Chondrocyte (in vitro differentiated cells): ENCODE data around the gene QKI. TPM values are rescaled to one million over a fixed set of nuclear protein-coding genes. Genes with fewer than 3 reads are reported as not detected.
"Not testable (repeated sequence)": the region's sequence is repeated elsewhere in the genome, so short reads cannot be mapped to it uniquely, and the experiment has no call there.

Experiments
- DNase-seq: peaks from one replicate; pipeline ENCODE4 v3.0.0; 2021; ENCODE audit warnings: mixed read lengths, low spot score
- H3K27ac Mint-ChIP-seq: one replicate; pipeline ENCODE4 v1.8.0; 2021; ENCODE audit warnings: mild to moderate bottlenecking, moderate library complexity, mixed read lengths; ENCODE audit not compliant: unreplicated experiment
- H3K27me3 Mint-ChIP-seq: 2 replicates; pipeline ENCODE4 v1.8.0; 2021; ENCODE audit warnings: low read depth, mixed read lengths
- H3K36me3 Mint-ChIP-seq: 2 replicates; pipeline ENCODE4 v1.8.0; 2021; ENCODE audit warnings: low read depth, mixed read lengths
- H3K4me1 Mint-ChIP-seq: 2 replicates; pipeline ENCODE4 v1.8.0; 2021; ENCODE audit warnings: low read depth, mild to moderate bottlenecking, mixed read lengths
- H3K4me3 Mint-ChIP-seq: one replicate; pipeline ENCODE4 v1.8.0; 2021; ENCODE audit warnings: mild to moderate bottlenecking, moderate library complexity, mixed read lengths; ENCODE audit not compliant: unreplicated experiment
- H3K9me3 Mint-ChIP-seq: 2 replicates; pipeline ENCODE4 v1.8.0; 2021; ENCODE audit warnings: low read depth, mixed read lengths
- total RNA-seq: library from RNA; stranded (reverse); gene quantifications from 3 replicates; pipeline ENCODE4 v1.2.1, GENCODE V29; 2021
- TF ChIP-seq, protein P1 (sequence below): fragments of 200-600 bp; sonication (generic); IDR thresholded peaks from 2 replicates; pipeline ENCODE4 v1.5.0; 2021; ENCODE audit warnings: antibody characterized with exemption, mild to moderate bottlenecking, moderate library complexity

The QKI gene
- total RNA-seq, 1 donor from 2014 or later = 189 TPM

GRCh38 chr6:163468738-163469137 lies 54.2 kb downstream of the QKI start:
- Mint-ChIP-seq H3K4me1 (peaks cover 58% of the 10 kb centered on the region), H3K36me3 (peaks cover 36% of the 10 kb centered on the region), H3K27ac (no peak overlapping the region), H3K4me3 (no peak overlapping the region), H3K27me3 (no peaks in the 10 kb centered on the region), H3K9me3 (peaks cover 25% of the 10 kb centered on the region)
- TF ChIP-seq, protein P1, sequence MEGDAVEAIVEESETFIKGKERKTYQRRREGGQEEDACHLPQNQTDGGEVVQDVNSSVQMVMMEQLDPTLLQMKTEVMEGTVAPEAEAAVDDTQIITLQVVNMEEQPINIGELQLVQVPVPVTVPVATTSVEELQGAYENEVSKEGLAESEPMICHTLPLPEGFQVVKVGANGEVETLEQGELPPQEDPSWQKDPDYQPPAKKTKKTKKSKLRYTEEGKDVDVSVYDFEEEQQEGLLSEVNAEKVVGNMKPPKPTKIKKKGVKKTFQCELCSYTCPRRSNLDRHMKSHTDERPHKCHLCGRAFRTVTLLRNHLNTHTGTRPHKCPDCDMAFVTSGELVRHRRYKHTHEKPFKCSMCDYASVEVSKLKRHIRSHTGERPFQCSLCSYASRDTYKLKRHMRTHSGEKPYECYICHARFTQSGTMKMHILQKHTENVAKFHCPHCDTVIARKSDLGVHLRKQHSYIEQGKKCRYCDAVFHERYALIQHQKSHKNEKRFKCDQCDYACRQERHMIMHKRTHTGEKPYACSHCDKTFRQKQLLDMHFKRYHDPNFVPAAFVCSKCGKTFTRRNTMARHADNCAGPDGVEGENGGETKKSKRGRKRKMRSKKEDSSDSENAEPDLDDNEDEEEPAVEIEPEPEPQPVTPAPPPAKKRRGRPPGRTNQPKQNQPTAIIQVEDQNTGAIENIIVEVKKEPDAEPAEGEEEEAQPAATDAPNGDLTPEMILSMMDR = no peak
- DNase-seq = no peak

GRCh38 chr6:163469459-163469985 lies 55.0 kb downstream of the QKI start:
- H3K36me3 Mint-ChIP-seq = peaks cover 32% of the 10 kb centered on the region
- peak overlapping the region; percentile 15 for H3K27ac Mint-ChIP-seq
- peaks cover 58% of the 10 kb centered on the region for H3K4me1 Mint-ChIP-seq
- TF ChIP-seq, protein P1 = no peak
- DNase-seq = no peak
- H3K9me3 Mint-ChIP-seq = peaks cover 25% of the 10 kb centered on the region
- no peaks in the 10 kb centered on the region for H3K27me3 Mint-ChIP-seq
- H3K4me3 Mint-ChIP-seq = no peak overlapping the region

- H3K27me3 Mint-ChIP-seq = no peaks in the 10 kb centered on the region
- H3K4me1 Mint-ChIP-seq = peaks cover 60% of the 10 kb centered on the region
- DNase-seq = no peak
- H3K4me3 Mint-ChIP-seq = no peak overlapping the region
- H3K9me3 Mint-ChIP-seq = peaks cover 25% of the 10 kb centered on the region
- peaks cover 30% of the 10 kb centered on the region for H3K36me3 Mint-ChIP-seq
- TF ChIP-seq, protein P1 = no peak
- no peak overlapping the region for H3K27ac Mint-ChIP-seq
Measured at GRCh38 chr6:163470611-163471010, 56.1 kb downstream of the QKI start.

- Mint-ChIP-seq H3K36me3 (peaks cover 23% of the 10 kb centered on the region), H3K4me1 (peaks cover 51% of the 10 kb centered on the region), H3K4me3 (no peak overlapping the region), H3K9me3 (peaks cover 25% of the 10 kb centered on the region), H3K27me3 (no peaks in the 10 kb centered on the region), H3K27ac (no peak overlapping the region)
- DNase-seq = no peak
- TF ChIP-seq, protein P1 = no peak
Measured at GRCh38 chr6:163474581-163474980, 60.1 kb downstream of the QKI start.

DNA sequence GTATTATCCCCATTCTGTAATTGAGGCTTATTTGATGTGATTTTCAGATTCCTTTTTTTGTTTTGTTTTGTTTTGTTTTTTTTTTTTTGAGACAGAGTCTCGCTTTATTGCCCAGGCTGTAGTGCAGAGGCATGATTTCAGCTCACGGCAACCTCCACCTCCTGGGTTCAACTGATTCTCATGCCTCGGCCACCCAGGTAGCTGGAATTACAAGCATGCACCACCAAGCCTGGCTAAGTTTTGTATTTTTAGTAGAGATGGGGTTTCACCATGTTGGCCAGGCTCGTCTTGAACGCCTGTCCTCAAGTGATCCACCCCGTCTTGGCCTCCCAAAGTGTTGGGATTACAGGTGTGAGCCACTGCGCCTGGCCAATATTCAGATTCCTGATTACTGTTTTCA lies 62.4 kb downstream of the QKI start:
- Mint-ChIP-seq H3K27ac (peak overlapping the region; percentile 80), H3K4me1 (peaks cover 40% of the 10 kb centered on the region)
- not testable (repeated sequence) for H3K9me3 Mint-ChIP-seq, H3K27me3 Mint-ChIP-seq, H3K4me3 Mint-ChIP-seq, DNase-seq, H3K36me3 Mint-ChIP-seq

GRCh38 chr6:163483107-163483506 lies 68.6 kb downstream of the QKI start:
- no peak overlapping the region for H3K27ac Mint-ChIP-seq
- no peak for DNase-seq
- H3K27me3 Mint-ChIP-seq = no peaks in the 10 kb centered on the region
- no peaks in the 10 kb centered on the region for H3K9me3 Mint-ChIP-seq
- H3K4me1 Mint-ChIP-seq = peaks cover 30% of the 10 kb centered on the region
- no peak overlapping the region for H3K4me3 Mint-ChIP-seq
- peaks cover 9% of the 10 kb centered on the region for H3K36me3 Mint-ChIP-seq
- TF ChIP-seq, protein P1 = no peak
